RKO (cell line): ENCODE measurements around the gene OPHN1.
A peak's percentile ranks its signal among the peaks of the same experiment; 100 is the strongest.
"Not testable (repeated sequence)": the region's sequence is repeated elsewhere in the genome, so short reads cannot be mapped to it uniquely, and the experiment has no call there.

Experiments
- DNase-seq: peaks from one replicate; pipeline ENCODE4 v3.0.0-alpha.2; 2016; ENCODE audit warnings: low spot score

Gene OPHN1

GRCh38 chrX:68163441-68163840, 269.9 kb downstream of the OPHN1 start:
- DNase-seq = no peak

GRCh38 chrX:68147848-68148247, 285.4 kb downstream of the OPHN1 start:
- no peak for DNase-seq

- DNase-seq = peak; percentile 82
These were observed 287.2 kb downstream of the OPHN1 start for GRCh38 chrX:68146054-68146453.

- no peak for DNase-seq
These were observed 293.5 kb downstream of the OPHN1 start for GRCh38 chrX:68139791-68140190.

- DNase-seq = no peak
These were observed 300.1 kb downstream of the OPHN1 start for GRCh38 chrX:68133181-68133580.

- no peak for DNase-seq
These were observed 300.5 kb downstream of the OPHN1 start for GRCh38 chrX:68132749-68133148.

GRCh38 chrX:68121835-68122234, 311.5 kb downstream of the OPHN1 start:
- no peak for DNase-seq

- DNase-seq = no peak
These were observed 311.9 kb downstream of the OPHN1 start for GRCh38 chrX:68121371-68121770.

- DNase-seq = no peak
These were observed 317.9 kb downstream of the OPHN1 start for GRCh38 chrX:68115371-68115770.

- no peak for DNase-seq
These were observed 318.6 kb downstream of the OPHN1 start for GRCh38 chrX:68114573-68115129.

GRCh38 chrX:68113837-68114572, 319.3 kb downstream of the OPHN1 start:
- no peak for DNase-seq

- no peak for DNase-seq
These were observed 321.0 kb downstream of the OPHN1 start for GRCh38 chrX:68112321-68112720.

GRCh38 chrX:68109162-68109561, 324.1 kb downstream of the OPHN1 start:
- DNase-seq = no peak

- no peak for DNase-seq
These were observed 334.9 kb downstream of the OPHN1 start for GRCh38 chrX:68098431-68098830.

GRCh38 chrX:68090266-68090665, 343.0 kb downstream of the OPHN1 start:
- DNase-seq = peak; percentile 5

- DNase-seq = no peak
These were observed 345.8 kb downstream of the OPHN1 start for GRCh38 chrX:68087526-68087925.

GRCh38 chrX:68086709-68087108, 346.6 kb downstream of the OPHN1 start:
- DNase-seq = no peak

GRCh38 chrX:68084765-68085164, 348.5 kb downstream of the OPHN1 start:
- DNase-seq = no peak

GRCh38 chrX:68083510-68083909, 349.8 kb downstream of the OPHN1 start:
- DNase-seq = no peak

GRCh38 chrX:68079961-68080360, 353.3 kb downstream of the OPHN1 start:
- no peak for DNase-seq

GRCh38 chrX:68078801-68079200, 354.5 kb downstream of the OPHN1 start:
- DNase-seq = not testable (repeated sequence)

- no peak for DNase-seq
These were observed 355.9 kb downstream of the OPHN1 start for GRCh38 chrX:68077378-68077777.

- no peak for DNase-seq
These were observed 361.3 kb downstream of the OPHN1 start for GRCh38 chrX:68072041-68072440.

- DNase-seq = not testable (repeated sequence)
These were observed 363.2 kb downstream of the OPHN1 start for GRCh38 chrX:68070119-68070518.
